Tibial nerve (tissue), 4 donors: ENCODE results near the gene CEP128.

Source experiments
- CTCF ChIP-seq, 5 experiments: fragments of 200-600 bp in 3 of 5; fragments of 450-650 bp in 2 of 5; sonication (generic) in 3 of 5; IDR thresholded peaks; one replicate each; pipeline ENCODE4 v1.5.1; 2016 to 2019; ENCODE audit warnings: antibody characterized with exemption in 5 of 5, mild to moderate bottlenecking in 3 of 5, moderate library complexity in 2 of 5
- EP300 ChIP-seq, 2 donors: sonication (generic); formaldehyde crosslinking; IDR thresholded peaks; one replicate each; pipeline ENCODE4 v1.6.1; 2017; ENCODE audit warnings: antibody characterized with exemption in 2 of 2, mild to moderate bottlenecking in 1 of 2

- no peak for TF ChIP-seq CTCF (IDR thresholded peaks at IDR 0.05)
- no peak for TF ChIP-seq EP300 (IDR thresholded peaks at IDR 0.05)
Measured at GRCh38 chr14:80543211-80543610, 398.3 kb downstream of the CEP128 start.
